Measurements from ENCODE around the gene COX17. TPM values are rescaled to one million over a fixed set of nuclear protein-coding genes. Genes with fewer than 3 reads are reported as not detected.

COX17 gene
- total RNA-seq, 2 experiments from 2014 or later: 63.7 to 69.8 TPM

DNA sequence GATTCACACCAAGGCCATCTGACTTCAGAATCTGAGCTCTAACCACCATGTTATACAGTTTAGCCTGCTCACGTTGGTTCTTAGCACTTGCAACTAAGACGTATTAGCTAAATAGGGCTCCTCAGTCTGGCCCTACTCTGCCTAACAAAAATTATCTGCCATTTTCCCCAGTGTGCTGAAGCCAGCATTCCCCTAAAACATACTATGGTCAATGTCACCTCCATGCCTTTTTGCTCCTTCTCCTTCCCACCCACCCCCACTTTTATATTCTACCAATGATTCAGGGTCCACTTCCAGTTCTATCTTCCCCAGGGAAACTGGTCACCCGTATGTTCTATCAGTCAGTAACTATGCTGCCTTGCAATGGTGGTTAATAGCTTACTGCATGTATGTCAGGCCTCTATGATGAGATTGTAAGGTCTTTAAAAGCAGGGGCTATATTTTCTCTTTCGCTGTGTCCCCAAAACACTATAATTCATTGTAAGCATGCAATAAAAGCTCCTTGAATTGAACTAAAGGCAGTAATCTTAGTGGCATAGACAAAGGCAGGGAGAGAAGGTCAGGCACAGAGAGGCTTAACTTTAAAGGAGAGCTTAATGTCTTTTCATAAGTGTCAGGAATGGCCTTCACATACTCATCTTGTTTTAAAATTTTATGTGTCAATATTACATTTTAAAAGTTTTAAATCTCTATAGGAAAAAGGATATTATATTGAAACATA is 40.2 kb downstream of the COX17 start:
- POLR2A ChIA-PET: interaction anchor here (1.0 to 3.5 kb wide), 5 partner anchors 9 to 458 kb away, joined by 4 to 21 read pairs (median 6); partner anchors contain the start of genes COX17, TIMMDC1 and TMEM39A

GRCh38 chr3:119636249-119636648 is 41.0 kb downstream of the COX17 start:
- ChIA-PET POLR2A (interaction anchor here (2.2 to 3.5 kb wide), 2 partner anchors 41 to 173 kb away, joined by 5 to 21 read pairs; partner anchors contain the start of genes COX17 and TMEM39A), CTCF (interaction anchor here (0.6 to 0.9 kb wide), 2 partner anchors 47 to 76 kb away, joined by 3 read pairs; no protein-coding TSS in a partner anchor)
- H3K4me1 Mint-ChIP-seq: peaks cover 40% of the 10 kb centered on the region

More for the DNA sequence above, 40.2 kb downstream of the COX17 start:
- Mint-ChIP-seq H3K27ac (no peak overlapping the region), H3K4me1 (peaks cover 40% of the 10 kb centered on the region), H3K36me3 (ENCODE audit: low read depth) (peaks cover 24% of the 10 kb centered on the region), H3K27me3 (no peaks in the 10 kb centered on the region), H3K9me3 (peaks cover 3% of the 10 kb centered on the region), H3K4me3 (no peak overlapping the region)
- no peak for DNase-seq
- CTCF ChIA-PET: interaction anchor here (0.6 to 1.1 kb wide), 3 partner anchors 44 to 78 kb away, joined by 3 read pairs; no protein-coding TSS in a partner anchor

DNA sequence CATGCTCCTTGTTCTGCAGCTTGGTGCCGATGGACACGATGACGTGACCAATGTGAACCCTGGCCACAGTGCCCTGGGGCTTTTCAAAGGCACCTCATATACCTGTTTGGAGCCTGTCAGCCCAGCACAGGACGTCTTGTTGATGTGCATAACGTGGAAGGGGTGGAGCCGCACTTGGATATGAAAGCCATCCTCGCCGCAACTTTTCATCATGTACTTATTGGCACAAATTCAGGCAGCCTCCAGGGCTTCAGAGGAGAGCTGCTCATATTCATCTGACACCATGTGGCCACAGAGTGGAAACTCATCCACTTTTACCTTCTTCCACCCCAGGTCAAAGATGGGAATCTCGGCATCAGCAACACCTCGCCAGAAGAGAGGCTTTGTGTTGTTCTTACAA is 41.5 kb downstream of the COX17 start:
- H3K9me3 Mint-ChIP-seq: peaks cover 3% of the 10 kb centered on the region
- H3K36me3 Mint-ChIP-seq (ENCODE audit: low read depth): peaks cover 20% of the 10 kb centered on the region
- no peak for DNase-seq
- ChIA-PET CTCF (interaction anchor here (0.9 kb wide), 1 partner anchor 48 kb away, joined by 3 read pairs; no protein-coding TSS in a partner anchor), POLR2A (interaction anchor here (3.5 kb wide), 1 partner anchor 41 kb away, joined by 21 read pairs; the partner anchor contains the start of gene COX17)
- H3K27ac Mint-ChIP-seq: no peak overlapping the region
- peaks cover 43% of the 10 kb centered on the region for H3K4me1 Mint-ChIP-seq
- H3K4me3 Mint-ChIP-seq: no peak overlapping the region
- H3K27me3 Mint-ChIP-seq: no peaks in the 10 kb centered on the region

More at GRCh38 chr3:119636249-119636648, 41.0 kb downstream of the COX17 start:
- no peak overlapping the region for H3K4me3 Mint-ChIP-seq
- H3K9me3 Mint-ChIP-seq: peaks cover 3% of the 10 kb centered on the region
- DNase-seq: no peak
- H3K27ac Mint-ChIP-seq: no peak overlapping the region
- peaks cover 21% of the 10 kb centered on the region for H3K36me3 Mint-ChIP-seq (ENCODE audit: low read depth)
- no peaks in the 10 kb centered on the region for H3K27me3 Mint-ChIP-seq

DNA sequence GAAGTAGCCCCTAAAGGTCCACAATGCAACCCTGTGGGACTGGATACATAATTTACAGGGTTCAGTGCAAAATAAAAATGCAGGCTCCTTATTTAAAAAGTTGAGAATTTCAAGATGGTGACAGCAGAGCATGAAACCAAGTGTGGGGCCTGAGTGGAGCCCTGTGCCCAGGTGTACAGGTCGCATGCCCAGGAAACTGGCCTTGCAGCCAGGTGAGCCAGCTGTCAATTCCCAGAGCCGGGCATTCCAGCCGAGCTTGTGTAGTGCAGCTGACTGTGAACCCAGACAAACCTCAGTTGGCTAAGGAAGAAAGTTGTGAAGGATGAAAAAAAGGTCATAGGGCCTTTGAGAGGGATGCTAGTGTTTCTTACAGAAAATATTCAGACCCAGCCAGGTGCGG is 44.4 kb downstream of the COX17 start:
- Mint-ChIP-seq H3K4me3 (no peak overlapping the region), H3K27ac (no peak overlapping the region), H3K36me3 (ENCODE audit: low read depth) (peaks cover 3% of the 10 kb centered on the region), H3K9me3 (no peaks in the 10 kb centered on the region), H3K27me3 (no peaks in the 10 kb centered on the region), H3K4me1 (peaks cover 45% of the 10 kb centered on the region)
- CTCF ChIA-PET: no interaction called here
- POLR2A ChIA-PET: no interaction called here
- no peak for DNase-seq

GRCh38 chr3:119632216-119632615 is 45.0 kb downstream of the COX17 start:
- no peak for DNase-seq
- H3K4me3 Mint-ChIP-seq: no peak overlapping the region
- peaks cover 3% of the 10 kb centered on the region for H3K36me3 Mint-ChIP-seq (ENCODE audit: low read depth)
- POLR2A ChIA-PET: no interaction called here
- H3K27me3 Mint-ChIP-seq: no peaks in the 10 kb centered on the region
- H3K27ac Mint-ChIP-seq: no peak overlapping the region
- CTCF ChIA-PET: no interaction called here
- H3K4me1 Mint-ChIP-seq: peaks cover 47% of the 10 kb centered on the region
- H3K9me3 Mint-ChIP-seq: no peaks in the 10 kb centered on the region

DNA sequence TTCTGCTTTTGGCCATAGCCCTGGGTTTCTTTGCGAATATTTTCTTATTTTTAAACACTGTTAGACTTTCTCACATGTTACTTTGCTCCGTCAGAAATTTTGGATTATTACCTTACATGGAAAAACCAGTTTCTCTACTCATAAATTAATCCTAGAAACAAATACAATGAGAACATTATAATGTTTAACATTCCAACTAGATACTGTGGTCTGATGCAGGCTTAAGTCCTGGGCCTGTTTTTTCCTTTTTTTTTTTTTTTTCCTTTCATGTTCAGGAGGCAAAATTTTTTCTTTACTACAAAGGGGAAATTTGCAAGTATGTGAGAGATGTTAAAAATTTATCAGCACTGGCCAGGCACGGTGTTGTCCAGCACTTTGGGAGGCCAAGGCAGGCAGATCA is 45.7 kb downstream of the COX17 start:
- POLR2A ChIA-PET: no interaction called here
- Mint-ChIP-seq H3K36me3 (ENCODE audit: low read depth) (peaks cover 3% of the 10 kb centered on the region), H3K4me3 (no peak overlapping the region), H3K9me3 (no peaks in the 10 kb centered on the region), H3K27ac (no peak overlapping the region), H3K27me3 (no peaks in the 10 kb centered on the region), H3K4me1 (peaks cover 48% of the 10 kb centered on the region)
- DNase-seq: no peak
- CTCF ChIA-PET: no interaction called here

DNA sequence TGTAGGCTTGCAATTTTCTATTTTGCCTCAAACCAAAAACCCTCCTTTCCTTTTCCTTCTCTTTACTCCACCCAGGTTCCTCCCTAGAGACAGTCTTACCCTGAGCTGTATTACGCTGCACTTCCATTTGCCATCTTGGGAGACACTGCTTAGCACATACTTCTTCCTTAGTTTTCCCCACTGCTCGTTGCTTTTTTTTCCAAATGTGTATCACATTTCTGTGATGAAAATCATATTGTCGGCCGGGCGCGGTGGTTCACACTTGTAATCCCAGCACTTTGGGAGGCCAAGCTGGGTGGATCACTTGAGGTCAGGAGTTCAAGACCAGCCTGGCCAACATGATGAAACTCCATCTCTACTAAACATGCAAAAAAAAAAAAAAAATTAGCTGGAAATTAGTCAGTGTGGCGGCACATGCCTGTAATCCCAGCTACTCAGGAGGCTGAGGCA is 46.3 kb downstream of the COX17 start:
- Mint-ChIP-seq H3K36me3 (ENCODE audit: low read depth) (peaks cover 3% of the 10 kb centered on the region), H3K4me3 (no peak overlapping the region), H3K27ac (peak overlapping the region; percentile 14), H3K9me3 (no peaks in the 10 kb centered on the region), H3K27me3 (no peaks in the 10 kb centered on the region), H3K4me1 (peaks cover 51% of the 10 kb centered on the region)
- DNase-seq: no peak
- ChIA-PET CTCF (no interaction called here), POLR2A (no interaction called here)

DNA sequence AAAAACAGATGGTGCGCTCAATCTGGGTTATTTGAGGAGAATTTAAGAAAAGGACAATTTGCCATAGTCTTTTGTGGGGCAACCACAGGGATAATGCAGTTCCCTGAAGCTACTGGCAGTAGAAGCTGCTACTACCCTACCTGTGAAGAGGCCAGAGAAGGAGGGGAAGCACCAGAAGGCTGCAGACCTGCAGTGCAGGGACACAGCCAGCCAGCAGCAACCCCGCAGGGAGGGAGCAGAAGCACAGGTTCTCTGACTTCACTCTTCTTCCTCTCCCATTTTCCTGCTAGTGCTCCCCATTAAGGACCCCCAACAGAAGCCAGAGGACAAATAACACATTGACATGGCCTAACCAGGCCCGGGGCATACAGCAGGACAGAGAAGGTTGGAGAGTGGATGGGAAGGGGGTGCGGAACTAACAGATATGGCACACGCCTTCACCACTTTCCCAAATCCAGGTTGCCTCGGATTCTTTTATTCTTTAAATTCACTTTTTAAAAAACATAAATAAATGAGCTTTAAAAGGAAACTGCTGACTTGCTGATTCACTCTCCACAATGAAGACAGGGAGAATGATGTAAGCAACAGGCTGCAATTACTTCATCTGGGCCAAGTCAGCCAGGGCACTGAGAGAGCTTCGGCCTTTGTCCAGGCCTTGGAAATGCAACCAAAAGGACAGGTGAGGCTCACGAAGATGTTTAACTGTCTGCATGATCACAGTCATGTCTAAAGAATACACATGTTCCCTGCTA is 46.9 kb downstream of the COX17 start:
- Mint-ChIP-seq H3K4me1 (peaks cover 52% of the 10 kb centered on the region), H3K36me3 (ENCODE audit: low read depth) (peaks cover 3% of the 10 kb centered on the region), H3K4me3 (no peak overlapping the region), H3K9me3 (no peaks in the 10 kb centered on the region), H3K27me3 (no peaks in the 10 kb centered on the region), H3K27ac (peak overlapping the region; percentile 14)
- ChIA-PET CTCF (no interaction called here), POLR2A (no interaction called here)
- DNase-seq: no peak

DNA sequence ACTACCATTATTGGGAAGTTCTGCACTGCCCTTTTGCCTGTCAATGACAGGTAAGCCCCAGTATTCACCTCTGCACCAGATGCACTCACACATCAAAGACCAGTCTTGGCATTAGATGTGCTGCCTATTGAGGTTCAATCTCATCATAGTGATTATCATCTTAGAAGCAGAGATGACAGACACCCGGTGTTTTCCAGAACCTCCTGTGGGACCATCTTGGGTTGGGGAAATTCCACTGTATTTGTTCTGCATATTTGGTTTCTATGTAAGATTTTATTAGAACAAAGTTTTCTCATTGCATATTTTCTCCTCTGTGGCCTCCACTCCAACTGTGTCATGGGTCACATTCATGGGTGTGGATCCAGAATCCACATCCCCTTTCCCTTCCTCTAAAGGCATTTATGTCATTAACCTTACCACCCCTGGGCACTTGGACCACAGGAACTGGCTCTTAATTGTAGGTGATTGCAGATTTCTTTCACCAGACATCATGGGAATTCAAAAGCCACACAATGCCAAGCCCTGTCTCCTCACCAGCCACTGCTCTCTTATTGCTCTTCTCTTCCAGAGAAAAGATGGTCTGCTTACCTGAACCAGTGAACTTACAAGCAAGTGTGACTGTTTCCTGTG is 48.3 kb downstream of the COX17 start:
- Mint-ChIP-seq H3K27me3 (no peaks in the 10 kb centered on the region), H3K27ac (no peak overlapping the region), H3K9me3 (peaks cover 2% of the 10 kb centered on the region), H3K4me3 (no peak overlapping the region), H3K4me1 (peaks cover 55% of the 10 kb centered on the region), H3K36me3 (ENCODE audit: low read depth) (peaks cover 3% of the 10 kb centered on the region)
- no peak for DNase-seq
- ChIA-PET CTCF (no interaction called here), POLR2A (interaction anchor here (1.0 to 1.2 kb wide), 3 partner anchors 8 to 66 kb away, joined by 3 to 6 read pairs (median 3); no protein-coding TSS in a partner anchor)

DNA sequence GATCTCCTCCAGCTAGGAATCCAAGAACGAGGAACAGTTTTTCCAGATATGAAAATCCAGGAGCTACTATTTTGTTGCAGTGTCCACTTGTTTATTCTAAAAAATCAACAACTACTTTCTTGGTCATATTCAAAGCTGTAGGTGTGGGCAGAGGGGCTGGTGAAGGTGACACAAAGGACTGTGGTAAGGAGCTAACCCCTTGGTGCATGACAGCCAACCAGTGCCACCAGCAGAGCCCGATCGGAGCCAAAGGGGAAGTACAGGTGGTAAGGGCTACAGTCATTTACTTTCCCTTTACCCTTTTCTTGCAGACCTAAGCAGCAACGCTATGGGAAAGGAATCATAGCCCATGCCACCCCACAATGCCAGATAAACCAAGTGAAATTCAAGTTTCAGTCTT is 48.8 kb downstream of the COX17 start:
- CTCF ChIA-PET: interaction anchor here (0.5 kb wide), 1 partner anchor 68 kb away, joined by 4 read pairs; no protein-coding TSS in a partner anchor
- H3K27ac Mint-ChIP-seq: peak overlapping the region; percentile 21

DNA sequence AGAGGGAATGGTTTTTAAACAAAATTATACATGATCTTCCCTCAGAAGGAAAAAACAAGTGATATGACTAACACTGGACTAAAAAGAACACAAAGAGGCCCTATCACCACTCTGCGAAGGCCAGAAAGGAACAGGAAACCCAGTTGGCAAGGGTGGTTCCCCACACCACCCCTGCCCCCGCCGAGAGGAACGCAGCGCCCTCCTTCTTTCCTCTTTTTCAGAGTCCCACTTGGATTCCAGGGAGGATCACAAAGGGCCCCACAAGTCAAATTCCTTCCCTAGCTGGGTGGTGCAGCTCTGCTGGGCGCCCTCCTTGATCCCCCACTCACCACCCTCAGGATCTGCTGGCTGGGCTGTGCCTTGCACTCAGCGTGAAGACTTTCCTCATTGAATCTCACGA is 49.7 kb downstream of the COX17 start:
- no peaks in the 10 kb centered on the region for H3K27me3 Mint-ChIP-seq
- peaks cover 3% of the 10 kb centered on the region for H3K36me3 Mint-ChIP-seq (ENCODE audit: low read depth)
- peak; percentile 35 for DNase-seq
- POLR2A ChIA-PET: interaction anchor here (0.8 to 1.2 kb wide), 2 partner anchors 10 to 45 kb away, joined by 4 to 6 read pairs; no protein-coding TSS in a partner anchor
- H3K4me3 Mint-ChIP-seq: no peak overlapping the region
- peak overlapping the region; percentile 59 for H3K27ac Mint-ChIP-seq
- CTCF ChIA-PET: no interaction called here
- peaks cover 2% of the 10 kb centered on the region for H3K9me3 Mint-ChIP-seq
- H3K4me1 Mint-ChIP-seq: peaks cover 55% of the 10 kb centered on the region

More for the DNA sequence above, 48.8 kb downstream of the COX17 start:
- POLR2A ChIA-PET: interaction anchor here (1.0 to 1.2 kb wide), 3 partner anchors 9 to 66 kb away, joined by 3 to 6 read pairs (median 3); no protein-coding TSS in a partner anchor
- Mint-ChIP-seq H3K4me1 (peaks cover 55% of the 10 kb centered on the region), H3K9me3 (peaks cover 2% of the 10 kb centered on the region), H3K36me3 (ENCODE audit: low read depth) (peaks cover 3% of the 10 kb centered on the region), H3K4me3 (no peak overlapping the region), H3K27me3 (no peaks in the 10 kb centered on the region)
- DNase-seq: peak; percentile 40

DNA sequence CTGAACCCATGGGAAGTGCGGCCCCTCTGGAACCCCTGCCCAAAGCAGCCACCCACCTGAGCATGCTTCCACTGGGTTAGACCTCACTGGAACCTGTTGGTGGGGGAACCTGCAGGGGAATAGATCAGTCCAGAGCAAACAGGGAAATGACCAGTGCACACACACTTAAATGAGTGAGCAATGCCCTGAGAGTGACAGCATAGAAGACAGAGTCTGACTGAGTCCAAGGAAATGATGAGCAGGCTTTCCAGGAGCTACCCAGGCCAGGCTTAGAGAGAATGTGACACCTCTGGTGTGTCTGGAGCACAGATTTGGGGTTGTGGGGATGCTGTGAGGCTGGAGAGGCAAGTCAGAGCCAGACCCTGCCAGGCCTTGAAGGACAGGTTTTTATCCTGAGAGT is 51.0 kb downstream of the COX17 start:
- CTCF ChIA-PET: no interaction called here
- Mint-ChIP-seq H3K36me3 (ENCODE audit: low read depth) (peaks cover 3% of the 10 kb centered on the region), H3K27me3 (no peaks in the 10 kb centered on the region), H3K9me3 (peaks cover 2% of the 10 kb centered on the region), H3K4me3 (no peak overlapping the region), H3K27ac (no peak overlapping the region), H3K4me1 (peaks cover 55% of the 10 kb centered on the region)
- POLR2A ChIA-PET: interaction anchor here (1.0 kb wide), 1 partner anchor 12 kb away, joined by 3 read pairs; no protein-coding TSS in a partner anchor
- DNase-seq: no peak
